ENCODE data around the gene KLHL17.
A peak's percentile ranks its signal among the peaks of the same experiment; 100 is the strongest.

Gene KLHL17

DNA sequence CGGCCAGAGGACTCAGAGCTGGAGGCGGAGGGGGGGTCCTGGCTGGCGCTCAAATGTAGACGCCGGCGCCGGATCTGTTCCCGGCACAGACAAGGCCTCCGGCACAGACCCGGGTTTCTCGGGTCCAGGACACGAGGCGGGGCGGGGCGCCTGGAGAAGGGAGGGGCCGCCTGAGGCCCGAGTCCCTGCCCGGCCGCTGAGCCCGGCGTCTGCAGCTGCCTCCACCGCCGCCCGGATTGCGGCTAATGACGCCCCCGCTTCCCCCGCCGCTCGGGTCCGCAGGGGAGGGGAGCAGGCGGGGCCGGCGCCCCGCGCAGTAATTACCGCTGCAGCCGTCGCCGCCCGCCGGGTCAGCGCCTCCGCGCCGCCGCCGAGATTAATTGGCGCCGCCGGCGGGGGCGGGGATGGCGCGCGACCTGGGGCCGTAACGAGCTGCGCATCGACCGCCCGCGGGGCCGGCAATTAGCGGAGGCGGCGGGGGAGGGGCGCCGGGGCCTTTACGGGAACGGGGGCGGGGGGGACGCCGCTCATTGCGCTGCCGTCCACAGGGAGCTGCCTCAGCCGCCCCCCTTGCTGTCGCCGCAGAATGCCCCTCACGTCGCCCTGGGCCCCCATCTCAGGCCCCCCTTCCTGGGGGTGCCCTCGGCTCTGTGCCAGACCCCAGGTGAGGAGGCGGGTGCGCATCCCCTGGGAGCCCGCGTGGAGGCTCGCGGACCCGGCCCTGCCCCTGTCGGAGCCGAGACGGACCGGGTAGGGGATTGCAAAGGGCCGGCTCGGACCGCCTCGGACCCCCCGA lies 18.6 kb upstream of the KLHL17 start:
- TF ChIP-seq, protein P1, sequence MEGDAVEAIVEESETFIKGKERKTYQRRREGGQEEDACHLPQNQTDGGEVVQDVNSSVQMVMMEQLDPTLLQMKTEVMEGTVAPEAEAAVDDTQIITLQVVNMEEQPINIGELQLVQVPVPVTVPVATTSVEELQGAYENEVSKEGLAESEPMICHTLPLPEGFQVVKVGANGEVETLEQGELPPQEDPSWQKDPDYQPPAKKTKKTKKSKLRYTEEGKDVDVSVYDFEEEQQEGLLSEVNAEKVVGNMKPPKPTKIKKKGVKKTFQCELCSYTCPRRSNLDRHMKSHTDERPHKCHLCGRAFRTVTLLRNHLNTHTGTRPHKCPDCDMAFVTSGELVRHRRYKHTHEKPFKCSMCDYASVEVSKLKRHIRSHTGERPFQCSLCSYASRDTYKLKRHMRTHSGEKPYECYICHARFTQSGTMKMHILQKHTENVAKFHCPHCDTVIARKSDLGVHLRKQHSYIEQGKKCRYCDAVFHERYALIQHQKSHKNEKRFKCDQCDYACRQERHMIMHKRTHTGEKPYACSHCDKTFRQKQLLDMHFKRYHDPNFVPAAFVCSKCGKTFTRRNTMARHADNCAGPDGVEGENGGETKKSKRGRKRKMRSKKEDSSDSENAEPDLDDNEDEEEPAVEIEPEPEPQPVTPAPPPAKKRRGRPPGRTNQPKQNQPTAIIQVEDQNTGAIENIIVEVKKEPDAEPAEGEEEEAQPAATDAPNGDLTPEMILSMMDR (IDR thresholded peaks at IDR 0.05; ENCODE audit: low read depth, low read length) = no peak
- peak overlapping the region; percentile 37 for H3K4me3 ChIP-seq (ENCODE audit: low read depth, low read length)
- in situ Hi-C loops (cut with HindIII; ENCODE audit: low sequenced_read_pairs) = no loop called here
- DNase-seq (ENCODE audit: low read depth, low spot score) = peak; percentile 94

DNA sequence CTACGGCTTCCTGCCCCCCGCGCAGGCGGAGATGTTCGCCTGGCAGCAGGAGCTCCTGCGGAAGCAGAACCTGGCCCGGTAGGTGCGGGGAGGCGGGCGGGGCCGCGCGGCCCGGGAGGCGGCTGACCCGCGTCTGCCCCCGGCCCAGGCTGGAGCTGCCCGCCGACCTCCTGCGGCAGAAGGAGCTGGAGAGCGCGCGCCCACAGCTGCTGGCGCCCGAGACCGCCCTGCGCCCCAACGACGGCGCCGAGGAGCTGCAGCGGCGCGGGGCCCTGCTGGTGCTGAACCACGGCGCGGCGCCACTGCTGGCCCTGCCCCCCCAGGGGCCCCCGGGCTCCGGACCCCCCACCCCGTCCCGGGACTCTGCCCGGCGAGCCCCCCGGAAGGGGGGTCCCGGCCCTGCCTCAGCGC lies 18.0 kb upstream of the KLHL17 start:
- H3K4me3 ChIP-seq (ENCODE audit: low read depth, low read length) = peak overlapping the region; percentile 39
- in situ Hi-C loops (cut with HindIII; ENCODE audit: low sequenced_read_pairs) = no loop called here
- TF ChIP-seq, protein P1 (IDR thresholded peaks at IDR 0.05; ENCODE audit: low read depth, low read length) = no peak
- DNase-seq (ENCODE audit: low read depth, low spot score) = peak; percentile 20

DNA sequence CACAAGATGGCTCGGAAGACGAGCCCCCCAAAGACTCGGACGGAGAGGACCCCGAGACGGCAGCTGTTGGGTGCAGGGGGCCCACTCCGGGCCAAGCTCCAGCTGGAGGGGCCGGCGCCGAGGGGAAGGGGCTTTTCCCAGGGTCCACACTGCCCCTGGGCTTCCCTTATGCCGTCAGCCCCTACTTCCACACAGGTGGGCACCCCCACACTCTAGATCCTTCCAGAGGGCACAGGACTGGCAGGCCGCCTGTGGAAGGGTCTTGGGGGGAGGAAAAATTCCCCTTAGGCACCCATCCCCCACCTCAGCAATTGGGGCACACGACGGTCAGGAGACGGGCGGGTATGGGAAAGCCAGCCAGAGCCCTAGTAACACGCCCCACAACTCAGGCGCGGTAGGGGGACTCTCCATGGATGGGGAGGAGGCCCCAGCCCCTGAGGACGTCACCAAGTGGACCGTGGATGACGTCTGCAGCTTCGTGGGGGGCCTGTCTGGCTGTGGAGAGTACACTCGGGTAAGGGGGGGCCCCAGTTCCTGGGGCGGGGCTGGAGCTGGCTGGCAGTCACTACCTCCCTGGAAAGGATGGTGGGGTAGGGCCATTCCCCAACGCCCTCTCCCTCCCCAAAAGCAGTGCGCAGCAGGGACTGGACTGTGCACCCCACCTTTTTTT lies 17.4 kb upstream of the KLHL17 start:
- peak; percentile 79 for DNase-seq (ENCODE audit: low read depth, low spot score)
- in situ Hi-C loops (cut with HindIII; ENCODE audit: low sequenced_read_pairs) = no loop called here
- peak overlapping the region; percentile 39 for H3K4me3 ChIP-seq (ENCODE audit: low read depth, low read length)
- TF ChIP-seq, protein P1 (IDR thresholded peaks at IDR 0.05; ENCODE audit: low read depth, low read length) = no peak

DNA sequence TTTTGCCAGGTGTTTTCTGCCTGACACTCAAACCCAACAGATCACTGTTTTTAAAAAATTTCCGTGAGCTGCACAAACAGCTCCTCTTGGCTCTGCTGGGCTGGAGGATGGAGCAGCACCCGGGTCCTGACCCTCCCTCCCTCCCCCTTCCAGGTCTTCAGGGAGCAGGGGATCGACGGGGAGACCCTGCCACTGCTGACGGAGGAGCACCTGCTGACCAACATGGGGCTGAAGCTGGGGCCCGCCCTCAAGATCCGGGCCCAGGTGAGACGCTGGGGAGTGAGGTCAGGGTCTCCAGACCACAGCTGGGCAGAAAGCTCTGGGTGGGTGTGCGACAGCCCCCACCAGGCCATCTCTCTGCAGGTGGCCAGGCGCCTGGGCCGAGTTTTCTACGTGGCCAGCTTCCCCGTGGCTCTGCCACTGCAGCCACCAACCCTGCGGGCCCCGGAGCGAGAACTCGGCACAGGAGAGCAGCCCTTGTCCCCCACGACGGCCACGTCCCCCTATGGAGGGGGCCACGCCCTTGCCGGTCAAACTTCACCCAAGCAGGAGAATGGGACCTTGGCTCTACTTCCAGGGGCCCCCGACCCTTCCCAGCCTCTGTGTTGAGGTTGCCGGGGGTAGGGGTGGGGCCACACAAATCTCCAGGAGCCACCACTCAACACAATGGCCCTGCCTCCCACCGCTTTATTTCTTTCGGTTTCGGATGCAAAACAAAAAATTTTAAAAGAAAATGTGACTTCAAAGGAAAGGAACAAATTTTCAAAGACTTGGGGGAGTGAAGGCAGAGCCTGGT lies 16.6 kb upstream of the KLHL17 start:
- TF ChIP-seq, protein P1 (IDR thresholded peaks at IDR 0.05; ENCODE audit: low read depth, low read length) = no peak
- in situ Hi-C loops (cut with HindIII; ENCODE audit: low sequenced_read_pairs) = no loop called here
- no peak for DNase-seq (ENCODE audit: low read depth, low spot score)
- H3K4me3 ChIP-seq (ENCODE audit: low read depth, low read length) = no peak overlapping the region

DNA sequence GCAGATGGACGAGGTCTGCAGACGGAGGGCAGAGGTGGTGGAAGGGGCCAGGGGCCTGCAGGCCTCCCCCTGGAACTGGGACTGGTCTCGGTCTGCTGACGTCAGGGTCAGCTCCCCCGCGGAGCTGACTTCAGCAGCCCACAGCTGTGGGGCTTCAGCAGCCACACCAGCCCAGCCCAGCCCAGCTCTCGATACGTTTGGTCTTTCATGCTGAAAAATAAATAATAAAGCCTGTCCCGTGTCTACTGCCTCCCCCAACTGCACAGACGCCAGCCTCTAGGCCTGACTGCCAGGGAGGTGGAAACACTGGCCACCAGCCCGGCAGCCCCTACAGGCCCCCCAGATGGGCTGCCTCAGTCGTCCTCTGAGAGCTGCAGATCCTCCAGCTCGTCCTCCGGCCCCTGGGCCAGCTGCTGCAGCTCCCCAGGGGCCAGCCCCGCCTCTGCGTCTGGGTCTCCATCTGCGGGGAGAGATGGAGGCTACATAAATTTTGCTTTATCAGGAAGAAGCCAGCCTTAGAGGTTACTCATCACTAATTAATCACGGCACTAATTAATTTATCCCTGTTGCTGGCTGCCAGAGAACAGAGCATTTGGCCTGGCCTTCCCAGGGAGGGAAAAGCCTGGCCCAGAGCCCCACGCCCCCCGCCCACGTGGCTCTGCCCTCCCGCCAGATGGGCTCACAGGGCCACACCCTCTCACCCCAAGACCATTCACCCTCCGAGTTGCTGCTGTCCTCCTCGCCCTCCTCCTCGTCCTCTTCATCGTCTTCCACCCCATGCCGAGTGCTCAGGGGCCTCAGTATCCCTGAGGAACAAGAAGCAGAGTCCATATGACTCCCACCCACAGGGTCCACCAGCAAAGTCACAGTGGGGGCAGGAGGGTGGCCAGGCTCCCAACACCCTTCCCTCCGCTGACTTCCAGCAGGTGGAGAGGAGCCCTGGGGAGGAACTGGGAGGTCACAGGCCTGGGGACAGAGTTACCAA lies 15.8 kb upstream of the KLHL17 start:
- in situ Hi-C loops (cut with HindIII; ENCODE audit: low sequenced_read_pairs) = no loop called here
- peak; percentile 88 for DNase-seq (ENCODE audit: low read depth, low spot score)
- no peak overlapping the region for H3K4me3 ChIP-seq (ENCODE audit: low read depth, low read length)
- TF ChIP-seq, protein P1 (IDR thresholded peaks at IDR 0.05; ENCODE audit: low read depth, low read length) = no peak

Data from astrocyte of the spinal cord (primary cell).